ENCODE results near the gene NCBP2.

The NCBP2 gene

GRCh38 chr3:196927571-196928453 lies 14.5 kb downstream of the NCBP2 start:
- no peak for TF ChIP-seq POLR2AphosphoS5 (IDR thresholded peaks at IDR 0.05; ENCODE audit: low read depth, low read length)
- TF ChIP-seq REST (IDR thresholded peaks at IDR 0.05; ENCODE audit: insufficient read depth in 1 of 2, low read depth in 2 of 2, low read length in 2 of 2) = no peak
- no peak for TF ChIP-seq TAF1 (IDR thresholded peaks at IDR 0.05; ENCODE audit: borderline replicate concordance, insufficient read depth, low read length)
- TF ChIP-seq FOXP2 (optimal IDR thresholded peaks at IDR 0.05; ENCODE audit: borderline replicate concordance, extremely low read depth, extremely low read length, insufficient read depth) = no peak
- no peak for TF ChIP-seq SIN3A (IDR thresholded peaks at IDR 0.05; ENCODE audit: borderline replicate concordance, insufficient read depth, low read length)

GRCh38 chr3:196920733-196921132 lies 21.6 kb downstream of the NCBP2 start:
- no peak for TF ChIP-seq TAF1 (IDR thresholded peaks at IDR 0.05; ENCODE audit: borderline replicate concordance, insufficient read depth, low read length)
- no peak for TF ChIP-seq FOXP2 (optimal IDR thresholded peaks at IDR 0.05; ENCODE audit: borderline replicate concordance, extremely low read depth, extremely low read length, insufficient read depth)
- no peak for TF ChIP-seq SIN3A (IDR thresholded peaks at IDR 0.05; ENCODE audit: borderline replicate concordance, insufficient read depth, low read length)

GRCh38 chr3:196918968-196919367 lies 23.4 kb downstream of the NCBP2 start:
- TF ChIP-seq SIN3A (IDR thresholded peaks at IDR 0.05; ENCODE audit: borderline replicate concordance, insufficient read depth, low read length) = no peak
- no peak for TF ChIP-seq FOXP2 (optimal IDR thresholded peaks at IDR 0.05; ENCODE audit: borderline replicate concordance, extremely low read depth, extremely low read length, insufficient read depth)
- no peak for TF ChIP-seq POLR2AphosphoS5 (IDR thresholded peaks at IDR 0.05; ENCODE audit: low read depth, low read length)
- no peak for TF ChIP-seq REST (IDR thresholded peaks at IDR 0.05; ENCODE audit: insufficient read depth in 1 of 2, low read depth in 2 of 2, low read length in 2 of 2)
- TF ChIP-seq TAF1 (IDR thresholded peaks at IDR 0.05; ENCODE audit: borderline replicate concordance, insufficient read depth, low read length) = no peak

- TF ChIP-seq FOXP2 (optimal IDR thresholded peaks at IDR 0.05; ENCODE audit: borderline replicate concordance, extremely low read depth, extremely low read length, insufficient read depth) (no peak), SIN3A (IDR thresholded peaks at IDR 0.05; ENCODE audit: borderline replicate concordance, insufficient read depth, low read length) (no peak), TAF1 (IDR thresholded peaks at IDR 0.05; ENCODE audit: borderline replicate concordance, insufficient read depth, low read length) (no peak), REST (IDR thresholded peaks at IDR 0.05; ENCODE audit: insufficient read depth in 1 of 2, low read depth in 2 of 2, low read length in 2 of 2) (no peak), POLR2AphosphoS5 (IDR thresholded peaks at IDR 0.05; ENCODE audit: low read depth, low read length) (no peak)
These were observed 25.3 kb downstream of the NCBP2 start for GRCh38 chr3:196916995-196917394.

GRCh38 chr3:196916221-196916620 lies 26.1 kb downstream of the NCBP2 start:
- no peak for TF ChIP-seq FOXP2 (optimal IDR thresholded peaks at IDR 0.05; ENCODE audit: borderline replicate concordance, extremely low read depth, extremely low read length, insufficient read depth)
- TF ChIP-seq REST (IDR thresholded peaks at IDR 0.05; ENCODE audit: insufficient read depth in 1 of 2, low read depth in 2 of 2, low read length in 2 of 2) = no peak
- TF ChIP-seq TAF1 (IDR thresholded peaks at IDR 0.05; ENCODE audit: borderline replicate concordance, insufficient read depth, low read length) = no peak
- TF ChIP-seq POLR2AphosphoS5 (IDR thresholded peaks at IDR 0.05; ENCODE audit: low read depth, low read length) = no peak
- no peak for TF ChIP-seq SIN3A (IDR thresholded peaks at IDR 0.05; ENCODE audit: borderline replicate concordance, insufficient read depth, low read length)
